GM04503 (cell line): ENCODE measurements around the gene PTPN9.
A peak's percentile ranks its signal among the peaks of the same experiment; 100 is the strongest.
"Not testable (repeated sequence)": the region's sequence is repeated elsewhere in the genome, so short reads cannot be mapped to it uniquely, and the experiment has no call there.

Experiments
- DNase-seq: peaks from one replicate; pipeline ENCODE4 v3.0.0-alpha.2; 2012; ENCODE audit warnings: low read depth

Gene PTPN9

GRCh38 chr15:75578948-75579920 lies at the start of gene PTPN9:
Gene PTPN9 (minus strand): TSS chr15:75579315. CDS start chr15:75578776, 539 bp downstream.
- no peak for DNase-seq

DNA sequence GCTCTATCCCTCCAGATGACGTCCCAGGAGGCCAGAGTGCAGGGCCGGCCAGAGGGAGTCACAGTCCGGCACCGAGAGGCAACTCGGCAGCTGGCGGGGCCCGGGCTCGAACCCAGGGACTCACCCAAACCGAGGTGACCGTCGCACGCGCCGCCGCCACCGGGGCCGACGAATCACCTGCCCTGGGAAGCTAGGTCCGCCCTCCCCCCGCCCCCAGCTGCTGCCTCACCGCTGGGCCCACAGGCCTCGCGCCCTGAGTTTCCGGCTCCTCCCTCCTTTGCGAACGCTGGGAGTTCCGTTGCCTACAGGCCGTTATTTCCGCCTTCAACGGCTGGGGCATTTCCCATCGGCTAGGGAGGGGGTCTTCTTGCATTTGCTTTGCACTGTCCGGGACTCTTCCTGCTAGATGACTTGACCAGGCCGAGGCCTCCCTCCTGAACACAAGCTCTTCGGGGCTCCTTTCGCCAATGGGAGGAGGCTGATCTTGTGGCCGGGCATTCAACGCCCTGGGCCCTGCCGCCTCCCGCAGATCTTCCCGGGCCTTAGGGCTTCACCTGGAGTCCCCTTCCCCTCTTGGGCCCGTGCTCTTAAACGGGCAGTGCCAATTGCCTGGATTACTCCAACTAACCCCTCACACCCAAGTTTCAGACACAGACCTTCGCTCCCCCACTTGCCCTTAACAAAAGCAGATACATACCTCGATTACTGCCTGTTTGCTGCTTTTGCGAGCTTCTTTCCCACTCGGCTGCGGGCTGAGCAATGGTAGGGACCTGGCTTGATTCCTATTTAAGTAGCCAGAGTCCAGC lies 46.6 kb upstream of the PTPN9 start, which contains the start of gene SNUPN:
TSS of gene SNUPN (minus strand) at position 184 of the 806 bp plus-strand sequence. CDS start 4,674 bp downstream, outside the sequence.
- no peak for DNase-seq

- DNase-seq: no peak
These were observed 43.4 kb upstream of the PTPN9 start for GRCh38 chr15:75622505-75622904.

DNA sequence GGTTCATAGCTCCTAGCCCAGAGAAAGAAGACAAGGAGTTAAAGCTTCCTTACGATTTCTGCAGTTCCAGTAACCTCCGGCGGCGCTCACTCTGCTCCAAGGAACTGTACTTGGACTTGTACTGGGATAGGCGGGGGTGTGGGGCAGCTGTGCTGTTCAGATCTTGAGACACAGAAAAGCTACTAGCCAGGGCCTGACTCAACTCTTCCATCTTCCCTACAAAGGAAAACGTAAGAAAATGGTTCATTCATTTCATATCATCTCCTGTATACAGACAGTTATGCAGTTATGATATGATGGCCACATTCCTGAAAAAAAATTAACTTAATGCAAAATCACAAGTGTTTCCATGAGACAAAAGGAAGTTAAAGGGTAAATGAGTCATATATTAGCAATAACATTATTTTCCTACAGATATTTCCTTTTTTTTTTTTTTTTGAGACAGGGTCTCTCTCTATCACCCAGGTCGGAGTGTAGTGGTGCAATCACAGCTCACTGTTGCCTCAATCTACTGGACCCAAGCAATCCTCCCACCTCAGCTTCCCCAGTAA lies 41.8 kb upstream of the PTPN9 start:
- DNase-seq: peak; percentile 77

DNA sequence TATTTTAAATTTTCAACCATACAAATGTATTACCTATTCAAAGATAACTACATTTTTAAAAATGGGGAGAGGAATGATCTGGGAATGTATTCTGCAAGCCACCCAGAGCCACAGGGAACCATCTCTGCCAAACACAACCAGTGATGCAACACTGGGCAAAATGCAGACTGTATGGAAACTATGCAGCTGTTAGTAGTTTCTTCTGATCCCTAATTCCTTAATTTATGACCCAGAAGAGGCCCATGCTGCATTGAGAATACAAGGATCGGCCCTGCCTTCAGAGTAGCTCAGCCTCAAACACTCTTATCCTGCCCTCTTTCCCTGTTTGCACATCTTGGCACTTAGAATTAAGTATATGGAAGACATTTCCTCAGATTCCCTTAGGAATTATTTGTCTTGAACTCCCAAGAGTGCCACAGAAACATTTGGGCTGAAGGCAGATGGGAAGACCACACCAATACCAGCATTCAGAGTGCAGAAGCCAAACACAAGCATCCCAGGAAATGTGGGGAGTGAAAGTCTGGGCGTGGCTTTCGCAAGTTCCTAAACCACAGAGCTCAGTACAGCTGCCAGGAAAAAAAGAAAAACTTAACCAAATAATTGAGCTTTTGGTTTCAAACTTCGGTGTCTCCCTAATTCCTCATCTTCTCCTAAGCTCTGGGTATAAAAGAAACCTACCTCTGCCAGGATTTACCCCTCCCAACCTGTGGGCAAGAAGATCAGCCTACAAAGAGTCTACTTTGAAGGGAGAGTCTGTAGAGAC lies 41.1 kb upstream of the PTPN9 start:
- peak; percentile 68 for DNase-seq

DNA sequence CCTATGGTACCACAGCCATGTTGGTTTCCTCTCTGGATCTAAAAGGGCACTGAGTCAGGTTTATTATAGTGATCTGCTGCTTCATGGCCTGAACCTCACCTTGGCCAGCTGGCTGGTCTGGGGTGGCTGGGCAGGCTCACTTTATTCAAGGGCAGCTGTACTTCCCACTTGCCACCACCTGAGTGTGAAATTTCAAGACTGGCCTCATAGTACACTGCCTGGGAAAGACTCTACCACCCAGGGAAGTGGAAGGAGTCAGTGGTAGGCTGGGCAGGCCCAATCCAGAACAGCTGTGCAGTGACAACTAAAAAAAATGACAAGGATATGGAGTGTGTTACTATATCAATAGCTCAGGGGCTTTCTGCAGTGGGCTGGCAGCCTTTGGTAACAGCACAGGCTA lies 37.7 kb upstream of the PTPN9 start:
- DNase-seq: no peak

- DNase-seq: no peak
These were observed 27.9 kb upstream of the PTPN9 start for GRCh38 chr15:75606711-75607699.

GRCh38 chr15:75606026-75606425 lies 26.9 kb upstream of the PTPN9 start:
- no peak for DNase-seq

DNA sequence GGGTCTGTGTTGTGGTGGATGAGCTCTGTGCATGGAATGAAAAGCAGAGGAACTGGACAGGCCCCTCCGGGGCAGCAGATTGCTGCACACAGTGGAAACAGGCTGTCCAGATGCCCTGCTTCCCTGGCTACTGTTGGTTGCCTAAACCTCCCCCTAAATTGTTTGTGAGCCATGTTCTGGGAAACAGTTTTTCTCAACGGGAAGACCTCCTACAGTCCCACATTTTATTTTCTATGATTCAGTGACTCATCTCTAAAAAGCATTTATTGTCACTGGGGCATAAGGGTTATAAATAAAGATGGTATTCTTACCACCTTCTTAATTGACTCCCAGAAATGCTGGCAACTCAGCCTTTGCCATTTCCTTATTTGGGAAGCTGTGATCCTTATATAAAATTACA lies 20.3 kb upstream of the PTPN9 start:
- DNase-seq: no peak

GRCh38 chr15:75598361-75598760 lies 19.2 kb upstream of the PTPN9 start:
- DNase-seq: no peak

DNA sequence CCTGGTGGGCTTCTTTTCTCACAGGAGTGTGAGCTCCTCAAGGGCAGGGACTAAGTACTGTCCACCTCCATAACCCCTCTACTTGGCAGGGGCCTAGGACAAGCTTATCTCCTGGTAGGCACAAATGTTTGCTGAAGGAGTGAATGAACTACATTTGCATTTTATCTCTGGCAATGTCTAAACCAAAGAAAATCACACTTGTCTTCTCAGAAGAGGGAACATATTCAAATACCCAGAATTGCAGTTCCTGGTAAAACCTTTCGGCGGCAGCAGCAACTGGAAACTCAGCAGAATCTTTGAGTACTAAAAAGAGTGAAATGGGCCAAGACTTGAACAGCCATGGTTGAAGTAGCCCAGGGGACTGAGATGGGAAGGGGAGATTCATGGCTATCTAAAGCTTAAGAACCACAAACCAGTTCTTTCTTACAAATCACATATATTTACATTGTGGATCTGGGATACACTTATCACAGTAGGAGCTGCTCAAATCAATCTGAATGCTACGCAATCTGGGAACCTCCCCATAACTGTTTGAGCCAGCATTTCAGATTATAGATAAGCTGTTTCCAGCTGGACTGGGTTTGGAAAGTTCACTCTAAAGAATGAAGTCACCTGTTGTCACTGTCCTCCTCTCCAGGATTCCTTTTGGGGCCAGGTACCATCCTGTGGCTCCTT lies 18.7 kb upstream of the PTPN9 start:
- DNase-seq: no peak

DNA sequence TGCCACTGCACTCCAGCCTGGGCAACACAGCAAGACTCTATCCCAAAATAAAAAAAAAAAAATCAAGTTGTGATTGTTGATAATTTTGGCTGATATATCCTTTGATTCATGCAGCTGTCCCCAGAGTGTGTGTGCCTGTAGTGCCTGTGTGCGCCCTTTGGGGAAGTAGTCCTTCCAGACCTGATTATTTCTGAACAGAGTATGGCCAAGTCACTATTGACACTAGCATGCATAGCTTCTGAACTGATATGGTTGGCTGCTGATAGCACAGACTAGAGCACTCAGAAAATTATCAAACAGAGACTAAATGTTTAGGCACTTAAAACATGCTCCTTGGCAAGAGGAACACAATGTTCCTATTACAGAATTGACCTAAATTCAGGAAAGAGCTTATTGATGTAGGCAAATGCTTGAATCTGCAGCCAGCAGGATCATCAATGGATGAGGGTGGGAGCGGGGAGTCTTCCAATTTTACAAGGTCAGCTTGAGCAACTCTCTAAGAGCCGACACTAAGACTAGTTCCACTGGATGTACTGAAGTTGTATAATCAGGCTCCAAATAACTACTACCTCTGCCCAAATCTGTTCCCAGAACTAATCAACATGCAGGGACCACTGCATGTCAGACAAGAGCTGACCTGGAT lies 17.7 kb upstream of the PTPN9 start:
- DNase-seq: no peak

DNA sequence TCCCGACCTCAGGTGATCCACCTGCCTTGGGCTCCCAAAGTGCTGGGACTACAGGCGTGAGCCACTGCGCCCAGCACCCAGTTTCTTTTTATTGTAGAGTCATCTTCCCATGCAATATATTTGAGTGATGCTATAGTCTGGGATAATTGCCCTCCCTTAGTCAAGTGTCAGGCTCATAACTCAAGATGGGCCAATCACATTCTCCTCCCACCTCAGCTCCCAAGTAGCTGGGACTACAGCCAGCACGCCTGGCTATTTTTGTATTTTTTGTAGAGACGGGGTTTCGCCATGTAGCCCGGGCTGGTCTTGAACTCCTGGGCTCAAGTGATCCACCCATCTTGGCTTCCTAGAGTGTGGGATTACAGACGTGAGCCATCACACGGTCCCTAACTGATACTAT lies 15.2 kb upstream of the PTPN9 start:
- DNase-seq: no peak

DNA sequence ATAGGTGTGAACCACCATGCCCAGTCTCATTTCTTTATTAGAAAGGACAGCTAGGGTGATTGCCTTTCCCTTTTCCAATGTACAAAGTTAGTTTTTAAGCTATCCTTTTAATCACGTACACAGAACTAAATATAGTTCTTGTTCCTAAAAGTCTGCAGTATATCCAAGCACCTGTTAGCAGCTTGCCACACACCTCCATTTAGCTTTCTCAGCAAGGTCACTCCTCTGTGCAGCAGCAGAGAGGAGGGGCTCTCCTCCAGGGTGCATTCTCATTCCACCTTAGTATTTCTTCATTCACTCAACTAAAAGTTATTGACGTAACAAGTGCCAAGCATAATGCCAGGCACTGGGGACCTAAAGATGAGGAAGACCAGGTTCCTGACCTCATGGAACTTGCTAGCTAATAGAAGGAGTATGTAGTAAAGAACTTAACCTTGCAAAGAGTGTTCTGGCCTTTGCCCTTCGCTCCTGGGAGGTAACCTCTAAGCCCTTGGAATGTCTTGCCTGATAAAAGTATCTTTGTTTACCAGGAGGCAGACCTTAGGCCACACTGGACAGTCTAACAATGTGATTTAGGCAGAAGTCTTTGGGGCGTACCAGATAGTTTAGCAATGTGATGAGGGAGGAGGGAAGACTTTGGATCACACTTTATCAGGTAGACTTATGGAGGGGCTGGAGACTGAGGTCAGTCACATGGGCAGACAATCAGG lies 12.7 kb upstream of the PTPN9 start:
- DNase-seq: no peak

DNA sequence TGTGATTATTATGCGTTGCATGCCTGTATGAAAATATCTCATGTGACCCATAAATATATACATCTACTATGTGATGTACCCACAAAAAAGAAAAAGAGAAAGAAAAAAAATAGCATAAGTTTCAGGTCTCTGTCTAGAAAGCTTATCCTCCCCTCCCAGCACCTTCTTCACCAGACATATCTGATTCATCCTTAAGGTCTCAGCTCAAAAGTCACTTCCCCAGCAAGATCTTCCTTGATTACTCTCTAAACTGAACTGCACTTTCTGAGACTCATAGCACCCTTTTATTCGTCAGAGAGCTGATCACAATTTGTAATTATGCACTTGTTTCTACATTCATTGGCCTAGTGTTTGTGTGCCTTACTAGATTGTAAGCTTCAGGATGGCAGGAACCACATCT lies 11.1 kb upstream of the PTPN9 start:
- DNase-seq: no peak

DNA sequence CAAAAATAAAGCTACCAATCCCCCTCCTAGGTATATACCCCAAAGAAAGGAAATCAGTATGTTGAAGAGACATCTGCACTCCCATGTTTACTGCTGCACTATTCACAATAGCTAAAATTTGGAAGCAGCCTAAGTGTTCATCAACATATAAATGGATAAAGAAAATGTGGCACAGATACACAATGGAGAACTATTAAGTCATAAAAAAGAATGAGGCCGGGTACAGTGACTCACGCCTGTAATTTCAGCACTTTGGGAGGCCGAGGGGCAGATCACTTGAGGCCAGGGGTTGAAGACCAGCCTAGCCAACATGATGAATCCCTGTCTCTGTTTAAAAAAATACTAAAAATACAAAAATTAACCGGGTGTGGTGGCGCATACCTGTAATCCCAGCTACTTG lies 10.0 kb upstream of the PTPN9 start:
- DNase-seq: no peak

DNA sequence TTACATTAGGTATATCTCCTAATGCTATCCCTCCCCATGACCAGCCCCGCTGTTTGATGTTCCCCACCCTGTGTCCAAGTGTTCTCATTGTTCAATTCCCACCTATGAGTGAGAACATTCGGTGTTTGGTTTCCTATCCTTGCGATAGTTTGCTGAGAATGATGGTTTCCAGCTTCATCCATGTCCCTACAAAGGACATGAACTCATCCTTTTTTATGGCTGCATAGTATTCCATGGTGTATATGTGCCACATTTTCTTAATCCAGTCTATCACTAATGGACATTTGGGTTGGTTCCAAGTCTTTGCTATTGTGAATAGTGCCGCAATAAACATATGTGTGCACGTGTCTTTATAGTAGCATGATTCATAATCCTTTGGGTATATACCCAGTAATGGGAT lies 7.3 kb upstream of the PTPN9 start:
- not testable (repeated sequence) for DNase-seq

- no peak for DNase-seq
These were observed 5.0 kb upstream of the PTPN9 start for GRCh38 chr15:75584121-75584520.

GRCh38 chr15:75583701-75584100 lies 4.6 kb upstream of the PTPN9 start:
- no peak for DNase-seq
